GM18508 (cell line): ENCODE data around the gene BCAM.
"Not testable (repeated sequence)": the region's sequence is repeated elsewhere in the genome, so short reads cannot be mapped to it uniquely, and the experiment has no call there.

Source experiments
- ATAC-seq: cut with Tn5 transposase; IDR thresholded peaks from one replicate; pipeline ENCODE4 v1.9.1; 2021; ENCODE audit warnings: moderate number of reproducible peaks; ENCODE audit not compliant: insufficient read depth, unreplicated experiment

Gene BCAM, protein sequence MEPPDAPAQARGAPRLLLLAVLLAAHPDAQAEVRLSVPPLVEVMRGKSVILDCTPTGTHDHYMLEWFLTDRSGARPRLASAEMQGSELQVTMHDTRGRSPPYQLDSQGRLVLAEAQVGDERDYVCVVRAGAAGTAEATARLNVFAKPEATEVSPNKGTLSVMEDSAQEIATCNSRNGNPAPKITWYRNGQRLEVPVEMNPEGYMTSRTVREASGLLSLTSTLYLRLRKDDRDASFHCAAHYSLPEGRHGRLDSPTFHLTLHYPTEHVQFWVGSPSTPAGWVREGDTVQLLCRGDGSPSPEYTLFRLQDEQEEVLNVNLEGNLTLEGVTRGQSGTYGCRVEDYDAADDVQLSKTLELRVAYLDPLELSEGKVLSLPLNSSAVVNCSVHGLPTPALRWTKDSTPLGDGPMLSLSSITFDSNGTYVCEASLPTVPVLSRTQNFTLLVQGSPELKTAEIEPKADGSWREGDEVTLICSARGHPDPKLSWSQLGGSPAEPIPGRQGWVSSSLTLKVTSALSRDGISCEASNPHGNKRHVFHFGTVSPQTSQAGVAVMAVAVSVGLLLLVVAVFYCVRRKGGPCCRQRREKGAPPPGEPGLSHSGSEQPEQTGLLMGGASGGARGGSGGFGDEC

DNA sequence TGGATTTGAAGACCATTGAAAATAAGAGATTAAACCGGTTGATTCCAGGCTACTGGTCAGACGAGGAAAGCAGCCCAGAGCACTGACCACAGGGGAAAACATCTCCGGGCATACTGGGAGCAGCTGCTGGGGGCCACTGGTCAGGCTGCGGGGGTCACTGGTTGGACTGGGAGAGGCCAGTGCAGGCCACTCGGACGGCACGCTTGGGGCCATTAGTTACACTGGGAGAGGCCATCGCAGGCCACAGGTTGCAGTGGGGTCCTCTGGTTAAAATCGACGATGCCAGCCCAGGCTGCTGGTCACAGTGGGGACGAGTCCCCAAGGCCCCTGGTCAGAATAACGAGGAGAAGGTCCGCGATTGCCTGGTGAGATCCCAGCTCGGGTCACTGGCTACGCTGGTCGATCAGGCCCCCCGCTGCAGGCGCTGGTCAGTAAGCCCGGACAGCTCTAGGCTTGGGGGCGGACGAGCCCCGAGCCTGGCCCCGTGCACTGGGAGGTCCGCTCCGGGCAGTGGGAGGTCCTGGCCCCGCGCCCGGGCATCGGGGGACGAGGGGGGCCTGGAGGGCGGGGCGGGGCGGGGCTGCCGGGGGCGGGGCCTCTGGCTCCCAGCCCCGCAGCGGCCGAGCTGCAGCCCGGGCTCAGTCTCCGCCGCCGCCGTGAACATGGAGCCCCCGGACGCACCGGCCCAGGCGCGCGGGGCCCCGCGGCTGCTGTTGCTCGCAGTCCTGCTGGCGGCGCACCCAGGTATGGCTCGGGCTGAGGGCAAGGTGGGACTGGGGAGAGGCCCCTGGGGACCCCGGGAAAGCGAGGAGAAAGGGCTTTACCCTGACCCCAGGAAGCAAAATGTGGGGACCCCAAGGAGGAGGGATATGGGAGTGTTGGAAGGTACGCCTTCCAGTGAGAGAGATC is at the start of gene BCAM:
Gene BCAM (plus strand): TSS at position 641 of the 909 bp plus-strand sequence. CDS start 22 bp downstream, at position 663.
- no peak for ATAC-seq

GRCh38 chr19:44762038-44762437 is 46.9 kb upstream of the BCAM start:
- no peak for ATAC-seq

GRCh38 chr19:44765033-44765948 is 43.6 kb upstream of the BCAM start:
- no peak for ATAC-seq

GRCh38 chr19:44765949-44766335 is 43.0 kb upstream of the BCAM start:
- no peak for ATAC-seq

DNA sequence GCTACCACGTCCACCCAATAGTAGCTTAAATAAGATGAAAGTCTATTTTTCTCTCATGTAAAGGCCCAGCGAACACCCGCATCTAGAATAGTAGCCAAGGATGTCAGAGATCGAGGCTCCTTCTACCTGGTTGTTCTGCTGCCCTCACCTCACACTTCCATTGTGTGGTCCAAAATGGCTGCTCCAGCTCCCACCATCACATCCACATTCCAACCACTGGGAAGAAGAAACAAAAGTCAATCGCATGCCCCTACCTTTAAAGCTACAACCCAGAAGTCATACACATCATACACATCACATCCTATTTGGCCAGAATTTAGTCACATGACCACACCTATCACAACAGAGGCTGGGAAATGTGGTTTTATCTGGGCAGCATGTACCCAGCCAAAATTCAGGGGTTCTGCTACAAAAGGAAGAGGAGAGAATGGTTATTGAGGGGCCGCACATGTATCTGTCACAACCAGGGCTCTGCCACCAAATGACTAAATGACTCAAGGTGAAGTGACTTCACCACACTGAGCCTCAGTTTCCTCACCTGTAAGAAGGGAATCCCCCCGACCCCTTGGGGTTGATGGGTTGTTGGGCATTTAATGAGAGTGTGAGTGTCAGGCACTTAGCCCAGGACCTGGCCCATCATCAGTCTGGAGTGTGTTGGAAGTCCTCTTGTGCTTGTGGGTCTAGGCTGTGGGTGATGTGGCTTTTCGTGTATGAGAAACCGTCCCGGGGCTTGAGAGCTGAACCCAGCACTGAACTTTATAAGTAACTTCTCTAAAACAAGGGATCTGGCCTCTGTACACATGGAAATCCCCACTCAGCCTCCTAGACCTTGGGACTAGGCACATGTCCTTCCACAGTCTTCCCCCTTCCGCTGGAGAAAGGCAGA is 41.4 kb upstream of the BCAM start:
- no peak for ATAC-seq

- ATAC-seq = peak; percentile 69
These were observed 38.2 kb upstream of the BCAM start for GRCh38 chr19:44770550-44771257.

- not testable (repeated sequence) for ATAC-seq
These were observed 36.8 kb upstream of the BCAM start for GRCh38 chr19:44772144-44772543.

- no peak for ATAC-seq
These were observed 35.9 kb upstream of the BCAM start for GRCh38 chr19:44772959-44773358.

DNA sequence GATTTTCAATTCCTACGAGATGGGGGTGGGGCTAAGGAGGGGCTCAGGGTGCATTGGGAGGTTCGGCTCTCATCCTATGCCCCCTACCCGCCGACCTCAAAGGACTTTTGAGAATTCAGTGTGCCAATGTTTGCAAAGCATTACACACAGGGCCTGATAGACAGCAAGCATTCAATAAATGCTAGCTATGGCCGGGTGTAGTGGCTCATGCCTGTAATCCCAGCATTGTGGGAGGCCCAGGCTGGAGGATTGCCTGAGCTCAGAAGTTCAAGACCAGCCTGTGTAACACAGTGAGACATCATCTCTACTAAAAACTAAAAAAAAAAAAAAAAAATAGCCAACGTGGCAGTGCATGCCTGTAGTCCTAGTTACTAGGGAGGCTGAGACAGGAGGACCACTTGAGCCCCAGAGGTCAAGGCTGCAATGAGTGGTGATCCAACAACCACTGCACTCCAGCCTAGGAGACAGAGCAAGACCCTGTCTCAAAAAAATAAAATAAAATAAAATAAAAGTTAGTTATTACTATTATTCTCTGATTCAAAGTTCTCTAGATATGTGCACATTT is 33.1 kb upstream of the BCAM start:
- no peak for ATAC-seq

DNA sequence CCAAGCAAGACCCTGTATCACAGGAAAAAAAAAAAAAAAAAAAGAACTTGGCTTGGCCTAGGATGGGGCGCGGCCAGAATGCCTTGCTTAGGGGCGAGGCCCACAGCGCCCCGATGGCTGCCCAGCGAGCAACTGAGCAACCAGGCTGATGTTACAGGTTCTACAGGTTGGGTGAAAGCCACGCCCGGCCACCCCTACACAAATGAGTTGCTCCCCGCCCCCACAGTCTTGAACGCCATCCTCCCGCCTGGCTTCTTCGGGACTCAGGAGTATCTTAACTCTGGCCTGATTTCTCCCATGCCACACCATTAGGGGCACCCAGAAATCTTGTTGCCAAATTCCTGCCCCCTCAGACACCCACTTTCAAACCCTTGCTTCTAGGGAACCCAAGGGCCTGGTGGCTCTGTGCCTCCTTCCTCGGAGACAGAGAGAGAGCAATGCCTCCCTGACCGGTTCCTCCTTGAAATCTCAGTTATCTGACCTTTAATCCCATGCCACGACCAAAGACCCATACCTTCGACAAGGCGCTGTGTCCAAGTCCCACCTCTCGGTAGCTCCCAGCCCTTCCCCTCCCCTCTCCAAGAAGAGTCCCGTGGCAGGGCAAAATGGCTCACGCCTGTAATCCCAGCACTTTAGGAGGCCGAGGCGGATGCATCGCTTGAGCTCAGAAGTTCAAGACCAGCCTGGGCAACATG is 32.4 kb upstream of the BCAM start:
- no peak for ATAC-seq

- no peak for ATAC-seq
These were observed 31.1 kb upstream of the BCAM start, which contains the start of gene CBLC for GRCh38 chr19:44777715-44778347. Gene CBLC (plus strand): TSS chr19:44777890. CDS start chr19:44777932, 42 bp downstream.

GRCh38 chr19:44779150-44779549 is 29.8 kb upstream of the BCAM start:
- no peak for ATAC-seq

GRCh38 chr19:44781694-44782093 is 27.2 kb upstream of the BCAM start:
- not testable (repeated sequence) for ATAC-seq

DNA sequence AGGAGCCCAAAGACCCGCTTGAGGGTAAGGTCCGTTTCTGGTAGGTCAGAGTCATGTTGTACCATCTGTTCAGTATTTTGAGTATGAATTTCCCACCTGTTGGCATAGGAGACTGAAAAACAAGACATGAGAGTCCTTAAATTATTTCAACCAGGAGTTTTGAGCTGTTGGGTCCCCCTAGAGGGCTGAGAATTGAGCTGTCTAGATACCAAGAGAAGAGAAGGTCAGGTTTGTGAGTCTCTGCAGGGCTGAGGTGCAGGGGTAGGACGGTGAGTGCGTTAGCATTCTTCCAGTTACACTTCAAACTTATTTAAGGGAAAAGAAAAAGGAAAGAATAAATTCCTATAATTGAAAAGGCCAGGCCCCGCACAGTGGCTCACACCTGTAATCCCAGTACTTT is 26.2 kb upstream of the BCAM start:
- no peak for ATAC-seq

GRCh38 chr19:44783545-44783944 is 25.4 kb upstream of the BCAM start:
- no peak for ATAC-seq

DNA sequence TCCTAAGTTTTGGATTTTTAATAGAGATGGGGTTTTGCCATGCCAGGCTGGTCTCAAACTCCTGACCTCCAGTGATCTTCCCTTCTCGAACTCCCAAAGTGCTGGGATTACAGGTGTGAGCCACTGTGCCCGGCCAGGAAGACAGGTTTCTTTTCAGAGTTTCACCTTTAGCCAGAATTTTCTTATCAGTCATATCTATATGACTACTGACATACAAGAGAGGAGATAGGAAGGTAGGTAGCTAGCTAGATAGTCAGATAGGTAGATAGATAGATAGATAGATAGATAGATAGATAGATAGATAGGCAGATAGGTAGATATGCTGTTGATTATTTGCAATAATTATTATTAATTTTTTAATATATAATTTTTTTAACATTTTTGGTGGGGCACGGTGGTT is 23.6 kb upstream of the BCAM start:
- ATAC-seq = no peak

DNA sequence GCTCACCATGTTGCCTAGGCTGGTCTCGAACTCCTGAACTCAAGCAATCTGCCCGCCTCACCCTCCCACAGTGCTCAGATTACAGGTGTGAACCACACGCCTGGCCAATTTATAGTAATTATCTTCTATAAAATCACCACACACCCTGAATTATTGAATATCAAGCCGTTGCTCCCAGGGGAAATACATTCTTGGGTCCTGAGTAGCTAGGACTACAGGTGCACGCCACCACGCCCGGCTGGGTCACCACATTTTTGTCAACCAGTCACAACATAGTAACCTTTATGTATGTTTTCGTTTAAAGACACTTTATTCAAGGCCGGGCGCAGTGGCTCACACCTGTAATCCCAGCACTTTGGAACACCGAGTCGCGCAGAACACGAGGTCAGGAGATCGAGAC is 22.9 kb upstream of the BCAM start:
- ATAC-seq = no peak
